ENCODE measurements around the gene IGSF9. TPM values are rescaled to one million over a fixed set of nuclear protein-coding genes. Genes with fewer than 3 reads are reported as not detected.

IGSF9 gene
- total RNA-seq, 1 experiment from 2014 or later: 21.2 TPM

- ChIA-PET CTCF (interaction anchor here (1.1 to 2.3 kb wide), 5 partner anchors 21 to 37 kb away, joined by 3 to 10 read pairs (median 6); partner anchors contain the start of gene IGSF9), POLR2A (no interaction called here)
- peak; percentile 92 to 95 for DNase-seq
- H3K4me3 ChIP-seq (ENCODE audit: low read depth, low read length): no peak overlapping the region
- no peaks in the 10 kb centered on the region for H3K36me3 ChIP-seq (ENCODE audit: control insufficient read depth, insufficient read depth, low read length)
- no peaks in the 10 kb centered on the region for H3K27me3 ChIP-seq (replicated peaks; ENCODE audit: control insufficient read depth, insufficient read depth, low read length)
- BruUV-seq (replicated peaks): no TSS peak
- TF ChIP-seq, protein P1, sequence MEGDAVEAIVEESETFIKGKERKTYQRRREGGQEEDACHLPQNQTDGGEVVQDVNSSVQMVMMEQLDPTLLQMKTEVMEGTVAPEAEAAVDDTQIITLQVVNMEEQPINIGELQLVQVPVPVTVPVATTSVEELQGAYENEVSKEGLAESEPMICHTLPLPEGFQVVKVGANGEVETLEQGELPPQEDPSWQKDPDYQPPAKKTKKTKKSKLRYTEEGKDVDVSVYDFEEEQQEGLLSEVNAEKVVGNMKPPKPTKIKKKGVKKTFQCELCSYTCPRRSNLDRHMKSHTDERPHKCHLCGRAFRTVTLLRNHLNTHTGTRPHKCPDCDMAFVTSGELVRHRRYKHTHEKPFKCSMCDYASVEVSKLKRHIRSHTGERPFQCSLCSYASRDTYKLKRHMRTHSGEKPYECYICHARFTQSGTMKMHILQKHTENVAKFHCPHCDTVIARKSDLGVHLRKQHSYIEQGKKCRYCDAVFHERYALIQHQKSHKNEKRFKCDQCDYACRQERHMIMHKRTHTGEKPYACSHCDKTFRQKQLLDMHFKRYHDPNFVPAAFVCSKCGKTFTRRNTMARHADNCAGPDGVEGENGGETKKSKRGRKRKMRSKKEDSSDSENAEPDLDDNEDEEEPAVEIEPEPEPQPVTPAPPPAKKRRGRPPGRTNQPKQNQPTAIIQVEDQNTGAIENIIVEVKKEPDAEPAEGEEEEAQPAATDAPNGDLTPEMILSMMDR (IDR thresholded peaks at IDR 0.05; ENCODE audit: insufficient read depth in 1 of 2, low read depth in 1 of 2, low read length in 1 of 2, severe bottlenecking in 1 of 2, unreplicated experiment in 1 of 2): peak; percentile 9 to 29
- no peaks in the 10 kb centered on the region; the same call in none of the 2 replicates for H3K9me3 ChIP-seq
- Mint-ChIP-seq H3K36me3 (ENCODE audit: insufficient read depth, unreplicated experiment) (no peaks in the 10 kb centered on the region), H3K4me3 (ENCODE audit: unreplicated experiment) (peak overlapping the region; percentile 12), H3K4me1 (ENCODE audit: low read depth, unreplicated experiment) (peaks cover 20% of the 10 kb centered on the region), H3K27ac (ENCODE audit: unreplicated experiment) (peak overlapping the region; percentile 83), H3K27me3 (ENCODE audit: insufficient read depth, unreplicated experiment) (no peaks in the 10 kb centered on the region), H3K9me3 (ENCODE audit: unreplicated experiment) (peaks cover 14% of the 10 kb centered on the region)
- intact Hi-C loops (cut with micrococcal nuclease; ENCODE audit: unreplicated experiment): loop anchor here (1.0 kb wide), 5 partner anchors 12 to 35 kb away; partner anchors contain the start of gene IGSF9
- peaks cover 44% of the 10 kb centered on the region for H3K4me1 ChIP-seq
Observed at GRCh38 chr1:159970932-159971342, 25.5 kb upstream of the IGSF9 start.

- Histone ChIP-seq H3K4me1 (peaks cover 44% of the 10 kb centered on the region), H3K4me3 (ENCODE audit: low read depth, low read length) (no peak overlapping the region), H3K9me3 (no peaks in the 10 kb centered on the region; the same call in none of the 2 replicates), H3K36me3 (ENCODE audit: control insufficient read depth, insufficient read depth, low read length) (no peaks in the 10 kb centered on the region), H3K27me3 (replicated peaks; ENCODE audit: control insufficient read depth, insufficient read depth, low read length) (no peaks in the 10 kb centered on the region)
- BruUV-seq (replicated peaks): no TSS peak
- Mint-ChIP-seq H3K27ac (ENCODE audit: unreplicated experiment) (no peak overlapping the region), H3K4me3 (ENCODE audit: unreplicated experiment) (no peak overlapping the region), H3K9me3 (ENCODE audit: unreplicated experiment) (peaks cover 18% of the 10 kb centered on the region), H3K27me3 (ENCODE audit: insufficient read depth, unreplicated experiment) (no peaks in the 10 kb centered on the region), H3K4me1 (ENCODE audit: low read depth, unreplicated experiment) (peaks cover 20% of the 10 kb centered on the region), H3K36me3 (ENCODE audit: insufficient read depth, unreplicated experiment) (no peaks in the 10 kb centered on the region)
- ChIA-PET POLR2A (no interaction called here), CTCF (no interaction called here)
- intact Hi-C loops (cut with micrococcal nuclease; ENCODE audit: unreplicated experiment): no loop called here
- DNase-seq: no peak
- TF ChIP-seq, protein P1 (IDR thresholded peaks at IDR 0.05; ENCODE audit: insufficient read depth in 1 of 2, low read depth in 1 of 2, low read length in 1 of 2, severe bottlenecking in 1 of 2, unreplicated experiment in 1 of 2): no peak
Observed at GRCh38 chr1:159968901-159969300, 23.5 kb upstream of the IGSF9 start.

GRCh38 chr1:159965263-159965662 lies 19.9 kb upstream of the IGSF9 start:
- Mint-ChIP-seq H3K9me3 (ENCODE audit: unreplicated experiment) (peaks cover 28% of the 10 kb centered on the region), H3K27ac (ENCODE audit: unreplicated experiment) (no peak overlapping the region), H3K27me3 (ENCODE audit: insufficient read depth, unreplicated experiment) (no peaks in the 10 kb centered on the region), H3K36me3 (ENCODE audit: insufficient read depth, unreplicated experiment) (peaks cover 6% of the 10 kb centered on the region), H3K4me3 (ENCODE audit: unreplicated experiment) (no peak overlapping the region), H3K4me1 (ENCODE audit: low read depth, unreplicated experiment) (peaks cover 9% of the 10 kb centered on the region)
- peaks cover 38% of the 10 kb centered on the region for H3K4me1 ChIP-seq
- intact Hi-C loops (cut with micrococcal nuclease; ENCODE audit: unreplicated experiment): no loop called here
- ChIA-PET CTCF (interaction anchor here (1.0 kb wide), 2 partner anchors 16 to 43 kb away, joined by 3 read pairs; no protein-coding TSS in a partner anchor), POLR2A (no interaction called here)
- H3K9me3 ChIP-seq: no peaks in the 10 kb centered on the region; the same call in none of the 2 replicates
- no peak overlapping the region for H3K4me3 ChIP-seq (ENCODE audit: low read depth, low read length)
- no peaks in the 10 kb centered on the region for H3K27me3 ChIP-seq (replicated peaks; ENCODE audit: control insufficient read depth, insufficient read depth, low read length)
- H3K36me3 ChIP-seq (ENCODE audit: control insufficient read depth, insufficient read depth, low read length): no peaks in the 10 kb centered on the region
- DNase-seq: no peak
- TF ChIP-seq, protein P1 (IDR thresholded peaks at IDR 0.05; ENCODE audit: insufficient read depth in 1 of 2, low read depth in 1 of 2, low read length in 1 of 2, severe bottlenecking in 1 of 2, unreplicated experiment in 1 of 2): no peak
- no TSS peak for BruUV-seq (replicated peaks)

Data from Caco-2 (cell line).